IMR-90 (cell line): Measurements from ENCODE around the gene BET1L. TPM values are rescaled to one million over a fixed set of nuclear protein-coding genes. Genes with fewer than 3 reads are reported as not detected.
A peak's percentile ranks its signal among the peaks of the same experiment; 100 is the strongest.

ENCODE experiments used
- ATAC-seq: fragments of 200-7000 bp; cut with Tn5 transposase; 2 replicates; pipeline ENCODE4 v1.9.1; 2020; ENCODE audit warnings: low read depth, mild to moderate bottlenecking, moderate library complexity
- BruUV-seq: library from RNA; stranded (reverse); fragments of 400-500 nt; replicated peaks from 2 replicates; lab custom pipeline; 2021; lab: Mats Ljungman, UMichigan
- CTCF ChIA-PET: fragments of 300-600 bp; formaldehyde crosslinking; extraction: SDS; loops from one replicate; lab custom pipeline; 2021; ENCODE audit warnings: antibody characterized with exemption; lab: Yijun Ruan, JAX
- POLR2A ChIA-PET: fragments of 300-600 bp; sonication (Branson Sonifier 250); formaldehyde crosslinking; loops from one replicate; lab custom pipeline; 2022; ENCODE audit warnings: antibody characterized with exemption; ENCODE audit not compliant: unreplicated experiment; lab: Charles Lee
- DNase-seq: peaks from one replicate; pipeline ENCODE4 v3.0.0; 2013
- H2AFZ ChIP-seq: replicated peaks from 2 replicates; pipeline ENCODE3; 2013; ENCODE audit warnings: low read length, mild to moderate bottlenecking; ENCODE audit not compliant: poor library complexity
- H2AK5ac ChIP-seq: 2 replicates; pipeline ENCODE4 v1.6.1; 2013; ENCODE audit warnings: low read depth, low read length, inconsistent platforms
- H2AK9ac ChIP-seq: replicated peaks from 2 replicates; pipeline ENCODE3; 2013; ENCODE audit warnings: mild to moderate bottlenecking, low read depth, low read length, moderate library complexity; ENCODE audit not compliant: poor library complexity
- H2BK120ac ChIP-seq: 2 replicates; pipeline ENCODE4 v1.6.1; 2013; ENCODE audit warnings: low read depth, low read length, inconsistent platforms
- H2BK15ac ChIP-seq: 3 replicates; pipeline ENCODE4 v1.6.1; 2013; ENCODE audit warnings: low read depth, low read length, inconsistent platforms
- H2BK20ac ChIP-seq: 2 replicates; pipeline ENCODE4 v1.6.1; 2013; ENCODE audit warnings: low read depth, mild to moderate bottlenecking, inconsistent platforms, low read length, moderate library complexity
- H2BK5ac ChIP-seq: 2 replicates; pipeline ENCODE4 v1.6.1; 2013; ENCODE audit warnings: mild to moderate bottlenecking, low read depth, low read length, inconsistent platforms; ENCODE audit not compliant: poor library complexity, severe bottlenecking
- H3K14ac ChIP-seq: replicated peaks from 2 replicates; pipeline ENCODE4 v1.6.1; 2013; ENCODE audit warnings: low read depth, low read length, inconsistent platforms
- H3K18ac ChIP-seq: 2 replicates; pipeline ENCODE4 v1.6.1; 2013; ENCODE audit warnings: low read depth, low read length, control low read depth
- H3K23ac ChIP-seq: 2 replicates; pipeline ENCODE4 v1.6.1; 2013; ENCODE audit warnings: low read depth, low read length, inconsistent platforms
- H3K27ac ChIP-seq: 2 replicates; pipeline ENCODE4 v1.5.1; 2013; ENCODE audit warnings: mild to moderate bottlenecking, control low read depth, low read length; ENCODE audit not compliant: insufficient read depth
- H3K27me3 ChIP-seq: 2 replicates; pipeline ENCODE4 v1.6.1; 2013; ENCODE audit warnings: low read length; ENCODE audit not compliant: control insufficient read depth, insufficient read depth
- H3K36me3 ChIP-seq: 2 replicates; pipeline ENCODE4 v1.6.1; 2013; ENCODE audit warnings: low read length, mixed read lengths; ENCODE audit not compliant: control insufficient read depth, insufficient read depth
- H3K4ac ChIP-seq: 2 replicates; pipeline ENCODE4 v1.6.1; 2013; ENCODE audit warnings: low read depth, low read length, inconsistent platforms
- H3K4me1 ChIP-seq: 2 replicates; pipeline ENCODE4 v1.6.1; 2013; ENCODE audit warnings: low read length, mixed read lengths; ENCODE audit not compliant: control insufficient read depth, insufficient read depth
- H3K4me2 ChIP-seq: 2 replicates; pipeline ENCODE4 v1.6.1; 2013; ENCODE audit warnings: low read depth, mild to moderate bottlenecking, control low read depth, low read length, moderate library complexity
- H3K4me3 ChIP-seq: 2 replicates; pipeline ENCODE4 v1.5.1; 2013; ENCODE audit warnings: low read depth, mild to moderate bottlenecking, control low read depth, low read length, moderate library complexity; ENCODE audit not compliant: insufficient read depth
- H3K56ac ChIP-seq: 2 replicates; pipeline ENCODE4 v1.6.1; 2013; ENCODE audit warnings: low read length, inconsistent platforms; ENCODE audit not compliant: insufficient read depth; ENCODE audit errors: extremely low read depth
- H3K79me1 ChIP-seq, 2 experiments: 2 replicates each; pipeline ENCODE4 v1.6.1; 2013; ENCODE audit warnings: low read length in 2 of 2, inconsistent platforms in 1 of 2, low read depth in 1 of 2
- H3K9ac ChIP-seq: 2 replicates; pipeline ENCODE4 v1.6.1; 2013; ENCODE audit warnings: low read depth, low read length, control low read depth
- H3K9me1 ChIP-seq: 2 replicates; pipeline ENCODE4 v1.6.1; 2013; ENCODE audit warnings: low read length, inconsistent platforms; ENCODE audit not compliant: insufficient read depth
- H3K9me3 ChIP-seq: 2 replicates; pipeline ENCODE4 v1.6.1; 2013; ENCODE audit warnings: low read length; ENCODE audit not compliant: control insufficient read depth, insufficient read depth
- H4K20me1 ChIP-seq: 2 replicates; pipeline ENCODE4 v1.6.1; 2013; ENCODE audit warnings: low read length, inconsistent platforms; ENCODE audit not compliant: insufficient read depth
- H4K5ac ChIP-seq: 2 replicates; pipeline ENCODE4 v1.6.1; 2013; ENCODE audit warnings: mild to moderate bottlenecking, low read depth, low read length, control low read depth
- H4K8ac ChIP-seq, 2 experiments: 2 replicates each; pipeline ENCODE4 v1.6.1; 2013; ENCODE audit warnings: low read depth in 2 of 2, low read length in 2 of 2, control low read depth in 1 of 2, inconsistent platforms in 1 of 2
- H4K91ac ChIP-seq: 2 replicates; pipeline ENCODE4 v1.6.1; 2013; ENCODE audit warnings: low read depth, low read length, inconsistent platforms; ENCODE audit not compliant: insufficient read depth
- CEBPB ChIP-seq: IDR thresholded peaks from 2 replicates; pipeline ENCODE4 v1.6.1; 2012; ENCODE audit warnings: low read depth, low read length, improper control_type of control experiment
- CHD1 ChIP-seq: IDR thresholded peaks from 2 replicates; pipeline ENCODE4 v1.6.1; 2012; ENCODE audit warnings: low read depth, low read length, improper control_type of control experiment
- ELK1 ChIP-seq: fragments of 150-350 bp; IDR thresholded peaks from 2 replicates; pipeline ENCODE4 v1.6.1; 2016; ENCODE audit warnings: low read depth, mild to moderate bottlenecking, low read length, moderate library complexity, borderline replicate concordance
- FOS ChIP-seq: fragments of 150-350 bp; IDR thresholded peaks from 2 replicates; pipeline ENCODE4 v1.6.1; 2016; ENCODE audit warnings: low read depth, low read length
- MXI1 ChIP-seq: IDR thresholded peaks from 2 replicates; pipeline ENCODE4 v1.6.1; 2012; ENCODE audit warnings: low read depth, mild to moderate bottlenecking, low read length, moderate library complexity, borderline replicate concordance
- RFX5 ChIP-seq: IDR thresholded peaks from 2 replicates; pipeline ENCODE4 v1.8.0; 2012; ENCODE audit warnings: low read depth, mild to moderate bottlenecking, low read length, moderate library complexity
- WGBS, 2 experiments: methylation state at CpG; one replicate each; pipeline versions ENCODE4 v1.1.5 to v1.1.7; 2013; ENCODE audit warnings: missing lambda C conversion rate in 2 of 2; ENCODE audit not compliant: insufficient read length in 1 of 2; ENCODE audit errors: extremely low coverage in 2 of 2; 5-methylcytosine and 5-hydroxymethylcytosine counted together
- dilution Hi-C: fragments of 300-500 bp; cut with HindIII; formaldehyde crosslinking; loops from one replicate; pipeline ENCODE4 v1.14.3; 2018; ENCODE audit warnings: low sequenced_read_pairs; ENCODE audit not compliant: unreplicated experiment
- in situ Hi-C: fragments of 300-500 bp; cut with MboI; formaldehyde crosslinking; loops from 3 replicates; pipeline ENCODE4 v1.14.3; 2019; ENCODE audit warnings: low sequenced_read_pairs, inconsistent platforms, mixed read lengths
- intact Hi-C: fragments of 100-400 bp; cut with micrococcal nuclease; formaldehyde crosslinking; loops from 2 replicates; pipeline ENCODE4 v1.10.0; 2022
- polyA plus RNA-seq, 3 experiments: library from polyadenylated mRNA; depleted of rRNA; stranded (reverse); fragments of >200 nt; gene quantifications; 2 replicates each; pipeline ENCODE4 v1.2.3, GENCODE V29; 2012; ENCODE audit warnings: low replicate concordance in 1 of 3
- total RNA-seq: library from RNA; depleted of rRNA; stranded (reverse); fragments of >200 nt; gene quantifications from 2 replicates; pipeline ENCODE4 v1.2.3, GENCODE V29; 2012

BET1L gene
- total and polyA plus RNA-seq, 2 of the 4 experiments (the other 2 are of a cell fraction), result 10.8 to 90.7 TPM

- in situ Hi-C loops (no loop called here), dilution Hi-C loops (no loop called here), intact Hi-C loops (no loop called here)
- Histone ChIP-seq H2AK5ac (no peak overlapping the region), H3K23ac (no peak overlapping the region), H3K18ac (no peak overlapping the region), H3K4me1 (peaks cover 1% of the 10 kb centered on the region; the same call in 1 of the 2 replicates), H2BK20ac (no peak overlapping the region), H4K5ac (no peak overlapping the region), H3K9me3 (no peaks in the 10 kb centered on the region), H4K91ac (no peak overlapping the region), H3K36me3 (peaks cover 41% of the 10 kb centered on the region), H3K79me1 (peaks cover 23 to 52% of the 10 kb centered on the region in 2 experiments; a peak in 3 of 4 replicates), H3K4ac (no peak overlapping the region), H4K8ac (no peak overlapping the region), H2AK9ac (peak overlapping the region; percentile 3), H3K4me3 (no peak overlapping the region), H2BK120ac (no peak overlapping the region), H3K9ac (no peak overlapping the region), H3K14ac (no peak overlapping the region), H3K9me1 (peaks cover 27% of the 10 kb centered on the region), H4K20me1 (peaks cover 44% of the 10 kb centered on the region), H2BK15ac (no peak overlapping the region), H3K27me3 (no peaks in the 10 kb centered on the region), H3K56ac (no peak overlapping the region), H2BK5ac (no peak overlapping the region), H3K27ac (no peak overlapping the region), H2AFZ (no peak overlapping the region), H3K4me2 (no peak overlapping the region)
- CTCF ChIA-PET, result no interaction called here
- TF ChIP-seq CEBPB, result no peak
- no peak for TF ChIP-seq RFX5
- no peak for TF ChIP-seq ELK1
- no peak for TF ChIP-seq CHD1
- TF ChIP-seq FOS, result no peak
- TF ChIP-seq MXI1, result no peak
- BruUV-seq, result no TSS peak
- WGBS, 2 experiments, result 80% methylated on average over 1 of the region's 13 CpGs; no CpG with 5 or more reads in 1 of the 2 experiments
- ATAC-seq, result no peak
- POLR2A ChIA-PET, result no interaction called here
- no peak for DNase-seq
These were observed 6.8 kb downstream of the BET1L start for GRCh38 chr11:200224-201003.
